IMR-90 (cell line): ENCODE measurements around the gene ERCC1. TPM values are rescaled to one million over a fixed set of nuclear protein-coding genes. Genes with fewer than 3 reads are reported as not detected.

Source experiments
- ATAC-seq: fragments of 200-7000 bp; cut with Tn5 transposase; 2 replicates; pipeline ENCODE4 v1.9.1; 2020; ENCODE audit warnings: low read depth, mild to moderate bottlenecking, moderate library complexity
- BruUV-seq: library from RNA; stranded (reverse); fragments of 400-500 nt; replicated peaks from 2 replicates; lab custom pipeline; 2021; lab: Mats Ljungman, UMichigan
- CTCF ChIA-PET: fragments of 300-600 bp; formaldehyde crosslinking; extraction: SDS; loops from one replicate; lab custom pipeline; 2021; ENCODE audit warnings: antibody characterized with exemption; lab: Yijun Ruan, JAX
- POLR2A ChIA-PET: fragments of 300-600 bp; sonication (Branson Sonifier 250); formaldehyde crosslinking; loops from one replicate; lab custom pipeline; 2022; ENCODE audit warnings: antibody characterized with exemption; ENCODE audit not compliant: unreplicated experiment; lab: Charles Lee
- DNase-seq: peaks from one replicate; pipeline ENCODE4 v3.0.0; 2013
- H2AFZ ChIP-seq: replicated peaks from 2 replicates; pipeline ENCODE3; 2013; ENCODE audit warnings: low read length, mild to moderate bottlenecking; ENCODE audit not compliant: poor library complexity
- H2AK5ac ChIP-seq: 2 replicates; pipeline ENCODE4 v1.6.1; 2013; ENCODE audit warnings: low read depth, low read length, inconsistent platforms
- H2AK9ac ChIP-seq: replicated peaks from 2 replicates; pipeline ENCODE3; 2013; ENCODE audit warnings: mild to moderate bottlenecking, low read depth, low read length, moderate library complexity; ENCODE audit not compliant: poor library complexity
- H2BK120ac ChIP-seq: 2 replicates; pipeline ENCODE4 v1.6.1; 2013; ENCODE audit warnings: low read depth, low read length, inconsistent platforms
- H2BK15ac ChIP-seq: 3 replicates; pipeline ENCODE4 v1.6.1; 2013; ENCODE audit warnings: low read depth, low read length, inconsistent platforms
- H2BK20ac ChIP-seq: 2 replicates; pipeline ENCODE4 v1.6.1; 2013; ENCODE audit warnings: low read depth, mild to moderate bottlenecking, inconsistent platforms, low read length, moderate library complexity
- H2BK5ac ChIP-seq: 2 replicates; pipeline ENCODE4 v1.6.1; 2013; ENCODE audit warnings: mild to moderate bottlenecking, low read depth, low read length, inconsistent platforms; ENCODE audit not compliant: poor library complexity, severe bottlenecking
- H3K14ac ChIP-seq: replicated peaks from 2 replicates; pipeline ENCODE4 v1.6.1; 2013; ENCODE audit warnings: low read depth, low read length, inconsistent platforms
- H3K18ac ChIP-seq: 2 replicates; pipeline ENCODE4 v1.6.1; 2013; ENCODE audit warnings: low read depth, low read length, control low read depth
- H3K23ac ChIP-seq: 2 replicates; pipeline ENCODE4 v1.6.1; 2013; ENCODE audit warnings: low read depth, low read length, inconsistent platforms
- H3K27ac ChIP-seq: 2 replicates; pipeline ENCODE4 v1.5.1; 2013; ENCODE audit warnings: mild to moderate bottlenecking, control low read depth, low read length; ENCODE audit not compliant: insufficient read depth
- H3K27me3 ChIP-seq: 2 replicates; pipeline ENCODE4 v1.6.1; 2013; ENCODE audit warnings: low read length; ENCODE audit not compliant: control insufficient read depth, insufficient read depth
- H3K36me3 ChIP-seq: 2 replicates; pipeline ENCODE4 v1.6.1; 2013; ENCODE audit warnings: low read length, mixed read lengths; ENCODE audit not compliant: control insufficient read depth, insufficient read depth
- H3K4ac ChIP-seq: 2 replicates; pipeline ENCODE4 v1.6.1; 2013; ENCODE audit warnings: low read depth, low read length, inconsistent platforms
- H3K4me1 ChIP-seq: 2 replicates; pipeline ENCODE4 v1.6.1; 2013; ENCODE audit warnings: low read length, mixed read lengths; ENCODE audit not compliant: control insufficient read depth, insufficient read depth
- H3K4me2 ChIP-seq: 2 replicates; pipeline ENCODE4 v1.6.1; 2013; ENCODE audit warnings: low read depth, mild to moderate bottlenecking, control low read depth, low read length, moderate library complexity
- H3K4me3 ChIP-seq: 2 replicates; pipeline ENCODE4 v1.5.1; 2013; ENCODE audit warnings: low read depth, mild to moderate bottlenecking, control low read depth, low read length, moderate library complexity; ENCODE audit not compliant: insufficient read depth
- H3K56ac ChIP-seq: 2 replicates; pipeline ENCODE4 v1.6.1; 2013; ENCODE audit warnings: low read length, inconsistent platforms; ENCODE audit not compliant: insufficient read depth; ENCODE audit errors: extremely low read depth
- H3K79me1 ChIP-seq, 2 experiments: 2 replicates each; pipeline ENCODE4 v1.6.1; 2013; ENCODE audit warnings: low read length in 2 of 2, inconsistent platforms in 1 of 2, low read depth in 1 of 2
- H3K9ac ChIP-seq: 2 replicates; pipeline ENCODE4 v1.6.1; 2013; ENCODE audit warnings: low read depth, low read length, control low read depth
- H3K9me1 ChIP-seq: 2 replicates; pipeline ENCODE4 v1.6.1; 2013; ENCODE audit warnings: low read length, inconsistent platforms; ENCODE audit not compliant: insufficient read depth
- H3K9me3 ChIP-seq: 2 replicates; pipeline ENCODE4 v1.6.1; 2013; ENCODE audit warnings: low read length; ENCODE audit not compliant: control insufficient read depth, insufficient read depth
- H4K20me1 ChIP-seq: 2 replicates; pipeline ENCODE4 v1.6.1; 2013; ENCODE audit warnings: low read length, inconsistent platforms; ENCODE audit not compliant: insufficient read depth
- H4K5ac ChIP-seq: 2 replicates; pipeline ENCODE4 v1.6.1; 2013; ENCODE audit warnings: mild to moderate bottlenecking, low read depth, low read length, control low read depth
- H4K8ac ChIP-seq, 2 experiments: 2 replicates each; pipeline ENCODE4 v1.6.1; 2013; ENCODE audit warnings: low read depth in 2 of 2, low read length in 2 of 2, control low read depth in 1 of 2, inconsistent platforms in 1 of 2
- H4K91ac ChIP-seq: 2 replicates; pipeline ENCODE4 v1.6.1; 2013; ENCODE audit warnings: low read depth, low read length, inconsistent platforms; ENCODE audit not compliant: insufficient read depth
- CEBPB ChIP-seq: IDR thresholded peaks from 2 replicates; pipeline ENCODE4 v1.6.1; 2012; ENCODE audit warnings: low read depth, low read length, improper control_type of control experiment
- CHD1 ChIP-seq: IDR thresholded peaks from 2 replicates; pipeline ENCODE4 v1.6.1; 2012; ENCODE audit warnings: low read depth, low read length, improper control_type of control experiment
- MAZ ChIP-seq: IDR thresholded peaks from 2 replicates; pipeline ENCODE4 v1.6.1; 2012; ENCODE audit warnings: low read depth, mild to moderate bottlenecking, low read length, improper control_type of control experiment, moderate library complexity, borderline replicate concordance
- MXI1 ChIP-seq: IDR thresholded peaks from 2 replicates; pipeline ENCODE4 v1.6.1; 2012; ENCODE audit warnings: low read depth, mild to moderate bottlenecking, low read length, moderate library complexity, borderline replicate concordance
- NFE2L2 ChIP-seq: fragments of 150-350 bp; IDR thresholded peaks from 2 replicates; pipeline ENCODE4 v1.6.1; 2016; ENCODE audit warnings: low read depth, mild to moderate bottlenecking, low read length
- POLR2A ChIP-seq: IDR thresholded peaks from 2 replicates; pipeline ENCODE4 v1.6.1; 2012; ENCODE audit warnings: mild to moderate bottlenecking, low read depth, low read length
- RAD21 ChIP-seq: IDR thresholded peaks from 2 replicates; pipeline ENCODE4 v1.6.1; 2012; ENCODE audit warnings: low read length, improper control_type of control experiment
- RCOR1 ChIP-seq: IDR thresholded peaks from 2 replicates; pipeline ENCODE4 v1.6.1; 2012; ENCODE audit warnings: mild to moderate bottlenecking, low read length, improper control_type of control experiment; ENCODE audit not compliant: insufficient replicate concordance
- RFX5 ChIP-seq: IDR thresholded peaks from 2 replicates; pipeline ENCODE4 v1.8.0; 2012; ENCODE audit warnings: low read depth, mild to moderate bottlenecking, low read length, moderate library complexity
- SMC3 ChIP-seq: fragments of 150-350 bp; IDR thresholded peaks from 2 replicates; pipeline ENCODE4 v1.6.1; 2016; ENCODE audit warnings: low read depth, mild to moderate bottlenecking, antibody characterized with exemption, low read length, moderate library complexity
- WGBS, 2 experiments: methylation state at CpG; one replicate each; pipeline versions ENCODE4 v1.1.5 to v1.1.7; 2013; ENCODE audit warnings: missing lambda C conversion rate in 2 of 2; ENCODE audit not compliant: insufficient read length in 1 of 2; ENCODE audit errors: extremely low coverage in 2 of 2; 5-methylcytosine and 5-hydroxymethylcytosine counted together
- dilution Hi-C: fragments of 300-500 bp; cut with HindIII; formaldehyde crosslinking; loops from one replicate; pipeline ENCODE4 v1.14.3; 2018; ENCODE audit warnings: low sequenced_read_pairs; ENCODE audit not compliant: unreplicated experiment
- in situ Hi-C: fragments of 300-500 bp; cut with MboI; formaldehyde crosslinking; loops from 3 replicates; pipeline ENCODE4 v1.14.3; 2019; ENCODE audit warnings: low sequenced_read_pairs, inconsistent platforms, mixed read lengths
- intact Hi-C: fragments of 100-400 bp; cut with micrococcal nuclease; formaldehyde crosslinking; loops from 2 replicates; pipeline ENCODE4 v1.10.0; 2022
- polyA plus RNA-seq, 3 experiments: library from polyadenylated mRNA; depleted of rRNA; stranded (reverse); fragments of >200 nt; gene quantifications; 2 replicates each; pipeline ENCODE4 v1.2.3, GENCODE V29; 2012; ENCODE audit warnings: low replicate concordance in 1 of 3
- total RNA-seq: library from RNA; depleted of rRNA; stranded (reverse); fragments of >200 nt; gene quantifications from 2 replicates; pipeline ENCODE4 v1.2.3, GENCODE V29; 2012
- TF ChIP-seq, protein P1 (sequence below): fragments of 150-350 bp; IDR thresholded peaks from 2 replicates; pipeline ENCODE4 v1.6.1; 2016; ENCODE audit warnings: low read depth, mild to moderate bottlenecking, low read length, moderate library complexity, borderline replicate concordance
- TF ChIP-seq, protein P2 (sequence below): fragments of 150-350 bp; IDR thresholded peaks from 2 replicates; pipeline ENCODE4 v1.6.1; 2017; ENCODE audit warnings: mild to moderate bottlenecking, antibody characterized with exemption, low read length, low read depth
- TF ChIP-seq, protein P3 (sequence below): conservative IDR thresholded peaks from 2 replicates; pipeline ENCODE4 v1.5.1; 2012; ENCODE audit warnings: mild to moderate bottlenecking, low read depth, low read length, improper control_type of control experiment

ERCC1 gene
- total and polyA plus RNA-seq, 2 of the 4 experiments (the other 2 are of a cell fraction) = 84.2 to 132 TPM

DNA sequence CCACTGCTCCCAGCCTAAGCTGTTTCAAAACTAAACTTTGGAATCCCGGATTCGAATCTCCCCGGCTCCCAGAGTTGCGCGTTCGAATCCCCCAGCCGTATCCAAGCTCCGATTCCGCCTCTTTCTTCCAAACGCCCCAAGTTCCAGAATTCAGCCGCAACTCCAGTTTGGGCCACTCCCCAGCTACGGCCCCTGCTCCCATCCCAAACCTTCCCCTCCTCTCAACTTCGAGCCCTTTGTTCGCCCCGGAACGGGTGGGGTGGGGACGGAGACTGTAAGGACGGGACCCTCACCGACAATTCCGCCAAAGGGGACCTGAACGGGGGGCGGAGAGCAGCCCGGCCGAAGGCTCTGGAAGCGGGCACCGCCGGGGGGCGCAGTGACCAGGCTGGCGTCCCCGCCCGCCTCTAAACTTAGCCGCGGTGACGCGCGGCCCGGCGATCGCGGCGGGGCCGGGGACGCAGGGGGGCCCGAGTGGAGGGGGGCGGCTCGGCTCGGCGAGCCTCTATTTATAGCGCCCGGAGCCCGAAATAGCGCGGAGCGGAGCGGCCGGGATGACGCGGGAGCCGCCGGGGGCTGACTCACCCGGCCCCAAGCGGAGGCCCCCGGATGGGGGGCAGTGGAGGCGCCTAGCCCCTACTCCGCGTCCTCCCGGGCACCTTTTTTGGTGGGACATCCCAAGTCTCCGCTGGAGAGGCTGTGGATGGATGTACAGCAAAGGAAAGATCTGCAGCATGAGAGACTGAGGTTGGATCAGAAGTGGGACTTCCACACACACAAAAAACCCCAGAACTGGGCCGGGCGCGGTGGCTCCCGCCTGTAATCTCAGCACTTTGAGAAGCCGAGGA is 4.9 kb upstream of the ERCC1 start:
- H2BK15ac ChIP-seq = peak overlapping the region; percentile 79; the same call in 1 of the 3 replicates
- H3K4me3 ChIP-seq = peak overlapping the region; percentile 74
- H2AK9ac ChIP-seq = peak overlapping the region; percentile 98
- H3K18ac ChIP-seq = peak overlapping the region; percentile 79
- H3K23ac ChIP-seq = peak overlapping the region; percentile 95
- peak overlapping the region; percentile 92 for H2BK20ac ChIP-seq
- no peaks in the 10 kb centered on the region for H3K27me3 ChIP-seq
- H3K4me1 ChIP-seq = peaks cover 6% of the 10 kb centered on the region
- peak overlapping the region; percentile 98 for H3K4ac ChIP-seq
- BruUV-seq = no TSS peak
- peak overlapping the region; percentile 96 for H3K14ac ChIP-seq
- dilution Hi-C loops = no loop called here
- H4K5ac ChIP-seq = peak overlapping the region; percentile 86
- peak overlapping the region; percentile 90 for H3K9ac ChIP-seq
- intact Hi-C loops = loop anchor here (5.0 kb wide), 1 partner anchor 214 kb away; no protein-coding TSS in a partner anchor
- ChIA-PET POLR2A (no interaction called here), CTCF (interaction anchor here (0.8 to 1.9 kb wide), 2 partner anchors 11 to 50 kb away, joined by 10 to 14 read pairs; no protein-coding TSS in a partner anchor)
- peak overlapping the region; percentile 91 for H3K27ac ChIP-seq
- in situ Hi-C loops = no loop called here
- peak overlapping the region; percentile 86 for H3K56ac ChIP-seq
- peaks cover 0 to 13% of the 10 kb centered on the region in 2 experiments; a peak in 2 of 4 replicates for H3K79me1 ChIP-seq
- H2AFZ ChIP-seq = peak overlapping the region; percentile 96
- H2BK5ac ChIP-seq = peak overlapping the region; percentile 94
- H4K20me1 ChIP-seq = no peaks in the 10 kb centered on the region
- peak; percentile 59 for DNase-seq
- peak overlapping the region; percentile 70 to 99 for H4K8ac ChIP-seq
- no peaks in the 10 kb centered on the region for H3K36me3 ChIP-seq
- peak overlapping the region; percentile 99 for H2BK120ac ChIP-seq
- ATAC-seq = peak; percentile 24
- H3K9me1 ChIP-seq = no peaks in the 10 kb centered on the region
- 0% methylated on average over 11 of the region's 73 CpGs; no CpG with 5 or more reads in 1 of the 2 experiments for WGBS, 2 experiments
- peak overlapping the region; percentile 78 for H2AK5ac ChIP-seq
- peak overlapping the region; percentile 89 for H3K4me2 ChIP-seq
- no peaks in the 10 kb centered on the region for H3K9me3 ChIP-seq
- peak overlapping the region; percentile 93 for H4K91ac ChIP-seq
- TF ChIP-seq CEBPB (no peak), RCOR1 (peak; percentile 65), SMC3 (peak; percentile 27), POLR2A (peak; percentile 87), NFE2L2 (no peak), CHD1 (no peak; the same call in 1 of the 2 replicates), RFX5 (no peak), MXI1 (no peak), MAZ (peak; percentile 86), RAD21 (peak; percentile 33)
- TF ChIP-seq, protein P1, sequence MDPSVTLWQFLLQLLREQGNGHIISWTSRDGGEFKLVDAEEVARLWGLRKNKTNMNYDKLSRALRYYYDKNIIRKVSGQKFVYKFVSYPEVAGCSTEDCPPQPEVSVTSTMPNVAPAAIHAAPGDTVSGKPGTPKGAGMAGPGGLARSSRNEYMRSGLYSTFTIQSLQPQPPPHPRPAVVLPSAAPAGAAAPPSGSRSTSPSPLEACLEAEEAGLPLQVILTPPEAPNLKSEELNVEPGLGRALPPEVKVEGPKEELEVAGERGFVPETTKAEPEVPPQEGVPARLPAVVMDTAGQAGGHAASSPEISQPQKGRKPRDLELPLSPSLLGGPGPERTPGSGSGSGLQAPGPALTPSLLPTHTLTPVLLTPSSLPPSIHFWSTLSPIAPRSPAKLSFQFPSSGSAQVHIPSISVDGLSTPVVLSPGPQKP = no peak
- TF ChIP-seq, protein P2, sequence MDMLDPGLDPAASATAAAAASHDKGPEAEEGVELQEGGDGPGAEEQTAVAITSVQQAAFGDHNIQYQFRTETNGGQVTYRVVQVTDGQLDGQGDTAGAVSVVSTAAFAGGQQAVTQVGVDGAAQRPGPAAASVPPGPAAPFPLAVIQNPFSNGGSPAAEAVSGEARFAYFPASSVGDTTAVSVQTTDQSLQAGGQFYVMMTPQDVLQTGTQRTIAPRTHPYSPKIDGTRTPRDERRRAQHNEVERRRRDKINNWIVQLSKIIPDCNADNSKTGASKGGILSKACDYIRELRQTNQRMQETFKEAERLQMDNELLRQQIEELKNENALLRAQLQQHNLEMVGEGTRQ = no peak
- TF ChIP-seq, protein P3, sequence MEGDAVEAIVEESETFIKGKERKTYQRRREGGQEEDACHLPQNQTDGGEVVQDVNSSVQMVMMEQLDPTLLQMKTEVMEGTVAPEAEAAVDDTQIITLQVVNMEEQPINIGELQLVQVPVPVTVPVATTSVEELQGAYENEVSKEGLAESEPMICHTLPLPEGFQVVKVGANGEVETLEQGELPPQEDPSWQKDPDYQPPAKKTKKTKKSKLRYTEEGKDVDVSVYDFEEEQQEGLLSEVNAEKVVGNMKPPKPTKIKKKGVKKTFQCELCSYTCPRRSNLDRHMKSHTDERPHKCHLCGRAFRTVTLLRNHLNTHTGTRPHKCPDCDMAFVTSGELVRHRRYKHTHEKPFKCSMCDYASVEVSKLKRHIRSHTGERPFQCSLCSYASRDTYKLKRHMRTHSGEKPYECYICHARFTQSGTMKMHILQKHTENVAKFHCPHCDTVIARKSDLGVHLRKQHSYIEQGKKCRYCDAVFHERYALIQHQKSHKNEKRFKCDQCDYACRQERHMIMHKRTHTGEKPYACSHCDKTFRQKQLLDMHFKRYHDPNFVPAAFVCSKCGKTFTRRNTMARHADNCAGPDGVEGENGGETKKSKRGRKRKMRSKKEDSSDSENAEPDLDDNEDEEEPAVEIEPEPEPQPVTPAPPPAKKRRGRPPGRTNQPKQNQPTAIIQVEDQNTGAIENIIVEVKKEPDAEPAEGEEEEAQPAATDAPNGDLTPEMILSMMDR = peak; percentile 56
